ENCODE data around the gene RP9. TPM values are rescaled to one million over a fixed set of nuclear protein-coding genes. Genes with fewer than 3 reads are reported as not detected.

Gene RP9
- total RNA-seq, 1 experiment from 2014 or later: 16.2 TPM

- no peak overlapping the region for H3T11ph ChIP-seq (ENCODE audit: low read length)
- H3K4me2 ChIP-seq (ENCODE audit: insufficient read depth, insufficient read length, low read length): no peak overlapping the region
- H2AK5ac ChIP-seq (ENCODE audit: insufficient read length, low read length): no peak overlapping the region
- H4K5ac ChIP-seq (ENCODE audit: insufficient read length, low read depth, low read length): no peak overlapping the region
- H3K14ac ChIP-seq (ENCODE audit: insufficient read depth, low read length): no peak overlapping the region
- H3K4ac ChIP-seq (ENCODE audit: low read depth, low read length): no peak overlapping the region
- Mint-ChIP-seq H3K27ac (no peak overlapping the region), H3K4me1 (peaks cover 17 to 18% of the 10 kb centered on the region in 2 experiments), H3K36me3 (ENCODE audit: insufficient read depth in 1 of 3, low read depth in 3 of 3) (no peaks in the 10 kb centered on the region), H3K4me3 (no peak overlapping the region), H3K27me3 (ENCODE audit: low read depth) (peaks cover 57% of the 10 kb centered on the region), H3K9me3 (no peaks in the 10 kb centered on the region)
- H4K8ac ChIP-seq (replicated peaks; ENCODE audit: insufficient read length, low read depth, low read length): no peak overlapping the region
- no CpG with 5 or more reads among the region's 3 CpGs for WGBS (ENCODE audit: extremely low coverage, insufficient read length, low lambda C conversion rate)
- no peak overlapping the region for H2BK120ac ChIP-seq (ENCODE audit: low read depth, low read length, poor library complexity, severe bottlenecking)
- peaks cover 3% of the 10 kb centered on the region for H3K4me1 ChIP-seq (ENCODE audit: insufficient read depth, low read length)
- H3K27me3 ChIP-seq (ENCODE audit: insufficient read depth, low read length): peaks cover 3% of the 10 kb centered on the region; the same call in 1 of the 2 replicates
- H3K18ac ChIP-seq (ENCODE audit: insufficient read length, low read depth, low read length): no peak overlapping the region
- no peak overlapping the region for H4K91ac ChIP-seq (ENCODE audit: insufficient read length, low read depth, low read length)
- peaks cover 3% of the 10 kb centered on the region for H3K23me2 ChIP-seq (ENCODE audit: insufficient read length, low read depth, low read length, poor library complexity, severe bottlenecking)
- H3K27ac ChIP-seq (ENCODE audit: insufficient read length, low read depth, low read length): no peak overlapping the region
- H3K79me1 ChIP-seq (ENCODE audit: insufficient read depth, low read depth, low read length, poor library complexity, severe bottlenecking): peaks cover under 1% of the 10 kb centered on the region
- H3K23ac ChIP-seq (ENCODE audit: insufficient read length, low read depth, low read length): no peak overlapping the region
- no peak overlapping the region for H3K56ac ChIP-seq (ENCODE audit: insufficient read length, low read depth, low read length)
- H2BK20ac ChIP-seq (ENCODE audit: low read depth, low read length, poor library complexity, severe bottlenecking): no peak overlapping the region
- H2BK15ac ChIP-seq (ENCODE audit: low read depth, low read length): no peak overlapping the region
- H3K79me2 ChIP-seq (ENCODE audit: insufficient read depth, low read length): no peaks in the 10 kb centered on the region; the same call in 1 of the 2 replicates
- no peak overlapping the region for H2BK12ac ChIP-seq (ENCODE audit: insufficient read length, low read depth, low read length)
- H2BK5ac ChIP-seq (ENCODE audit: insufficient read length, low read length): no peak overlapping the region
- no peak for DNase-seq
- H3K9ac ChIP-seq (ENCODE audit: extremely low read depth, insufficient read length, low read length): no peak overlapping the region
- no peaks in the 10 kb centered on the region for H3K9me3 ChIP-seq (ENCODE audit: control insufficient read depth, low read depth, low read length)
- H2AFZ ChIP-seq (ENCODE audit: low read length): no peak overlapping the region
- TF ChIP-seq CTCF (conservative IDR thresholded peaks at IDR 0.05): no peak
- no peaks in the 10 kb centered on the region for H4K20me1 ChIP-seq (ENCODE audit: control insufficient read depth, insufficient read depth, insufficient read length)
Observed at GRCh38 chr7:33111614-33112013, 2.4 kb upstream of the RP9 start.

Data from H9 (cell line).